OCI-LY7 (cell line): ENCODE results near the gene GJA1. TPM values are rescaled to one million over a fixed set of nuclear protein-coding genes. Genes with fewer than 3 reads are reported as not detected.

Experiments
- BruUV-seq: library from RNA; stranded (reverse); fragments of 400-500 nt; replicated peaks from 2 replicates; lab custom pipeline; 2021; lab: Mats Ljungman, UMichigan
- CTCF ChIA-PET: fragments of 300-600 bp; sonication (Branson Sonifier 250); formaldehyde crosslinking; loops from one replicate; lab custom pipeline; 2022; ENCODE audit warnings: antibody characterized with exemption; ENCODE audit not compliant: unreplicated experiment; lab: Charles Lee
- POLR2A ChIA-PET: fragments of 300-600 bp; sonication (Branson Sonifier 250); formaldehyde crosslinking; loops from one replicate; lab custom pipeline; 2022; ENCODE audit warnings: antibody characterized with exemption; lab: Charles Lee
- DNase-seq: peaks from one replicate; pipeline ENCODE4 v3.0.0-alpha.2; 2015; ENCODE audit warnings: low spot score
- H2AFZ ChIP-seq: fragments of 200-600 bp; sonication (generic), shearing (Covaris generic); 2 replicates; pipeline ENCODE4 v1.6.1; 2014; ENCODE audit warnings: mild to moderate bottlenecking, antibody characterized with exemption, low read length, moderate library complexity
- H3K27ac ChIP-seq: fragments of 200-600 bp; sonication (generic); 2 replicates; pipeline ENCODE4 v1.5.1; 2014; ENCODE audit warnings: mixed run types, low read depth, mild to moderate bottlenecking, moderate library complexity, low read length, inconsistent platforms; ENCODE audit not compliant: poor library complexity, severe bottlenecking
- H3K36me3 ChIP-seq: fragments of 200-600 bp; sonication (generic); 2 replicates; pipeline ENCODE4 v1.6.1; 2014; ENCODE audit warnings: mild to moderate bottlenecking, antibody characterized with exemption, low read length, moderate library complexity, mixed read lengths; ENCODE audit not compliant: insufficient read depth
- H3K4me1 ChIP-seq: fragments of 200-600 bp; sonication (generic); 2 replicates; pipeline ENCODE4 v1.5.1; 2014; ENCODE audit warnings: mild to moderate bottlenecking, low read length; ENCODE audit not compliant: insufficient read depth, poor library complexity, severe bottlenecking
- H3K4me2 ChIP-seq: fragments of 200-600 bp; sonication (generic); 2 replicates; pipeline ENCODE4 v1.6.1; 2014; ENCODE audit warnings: mild to moderate bottlenecking, low read length
- H3K4me3 ChIP-seq: fragments of 200-600 bp; sonication (generic); 2 replicates; pipeline ENCODE4 v1.5.1; 2014; ENCODE audit warnings: mild to moderate bottlenecking, low read depth, low read length; ENCODE audit not compliant: poor library complexity, severe bottlenecking
- H3K79me2 ChIP-seq: fragments of 200-600 bp; sonication (generic); 2 replicates; pipeline ENCODE4 v1.6.1; 2016; ENCODE audit warnings: low read depth, mild to moderate bottlenecking, low read length, moderate library complexity, mixed read lengths; ENCODE audit not compliant: insufficient read depth
- H3K9me2 ChIP-seq: fragments of 200-600 bp; sonication (generic); 2 replicates; pipeline ENCODE4 v1.6.1; 2016; ENCODE audit warnings: mild to moderate bottlenecking, low read length, mixed read lengths; ENCODE audit not compliant: insufficient read depth
- H3K9me3 ChIP-seq: fragments of 200-600 bp; sonication (generic); 2 replicates; pipeline ENCODE4 v1.6.1; 2014; ENCODE audit warnings: mild to moderate bottlenecking, mixed run types, low read length, mixed read lengths
- H4K20me1 ChIP-seq: fragments of 200-600 bp; sonication (generic); 2 replicates; pipeline ENCODE4 v1.6.1; 2014; ENCODE audit warnings: mild to moderate bottlenecking, antibody characterized with exemption, low read length, moderate library complexity, mixed read lengths; ENCODE audit not compliant: insufficient read depth
- EZH2phosphoT487 ChIP-seq: fragments of 200-600 bp; sonication (generic); IDR thresholded peaks from 2 replicates; pipeline ENCODE4 v1.6.1; 2018; ENCODE audit warnings: low read depth, borderline replicate concordance, mild to moderate bottlenecking, mixed run types, antibody characterized with exemption, low read length, moderate library complexity, mixed read lengths
- intact Hi-C: fragments of 100-400 bp; cut with micrococcal nuclease; formaldehyde crosslinking; loops from one replicate; pipeline ENCODE4 v1.10.0; 2022; ENCODE audit not compliant: unreplicated experiment
- total RNA-seq, 2 experiments: library from RNA; depleted of rRNA in 1 of 2; stranded (reverse); fragments of >200 nt in 1 of 2; shearing (Covaris generic) in 1 of 2; gene quantifications; 2 replicates each; pipeline ENCODE4 v1.2.3, GENCODE V29; 2014 to 2022
- TF ChIP-seq, protein P1 (sequence below): fragments of 200-600 bp; sonication (generic); conservative IDR thresholded peaks from 2 replicates; pipeline ENCODE4 v1.5.1; 2014; ENCODE audit warnings: mild to moderate bottlenecking, antibody characterized with exemption, low read length, moderate library complexity, mixed read lengths

The GJA1 gene
- total RNA-seq, 2 experiments from 2014 or later: not detected

DNA sequence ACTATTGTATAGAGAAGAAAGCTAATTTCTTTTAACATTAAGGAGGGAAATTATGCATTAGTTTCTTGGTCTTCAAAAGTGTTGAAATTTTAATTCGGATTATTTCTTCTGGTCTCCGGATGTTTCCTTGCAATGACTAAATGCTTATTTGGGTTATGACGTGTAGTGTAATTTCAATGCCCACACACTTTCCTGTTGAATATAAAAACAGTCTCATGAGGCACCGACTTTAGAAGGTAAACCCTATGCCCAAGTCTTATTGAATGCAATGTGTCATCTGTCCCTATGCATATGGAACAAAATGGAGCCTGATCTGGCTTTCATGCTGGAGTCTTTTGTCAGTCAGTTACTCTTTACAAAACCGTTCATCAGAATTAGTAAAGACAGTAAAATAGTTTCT is 17.7 kb downstream of the GJA1 start:
- Histone ChIP-seq H3K27ac (no peak overlapping the region), H3K9me2 (no peaks in the 10 kb centered on the region), H3K4me3 (no peak overlapping the region), H3K4me2 (no peak overlapping the region), H3K4me1 (no peaks in the 10 kb centered on the region), H3K79me2 (no peaks in the 10 kb centered on the region), H3K36me3 (no peaks in the 10 kb centered on the region), H4K20me1 (no peaks in the 10 kb centered on the region), H2AFZ (no peak overlapping the region), H3K9me3 (no peaks in the 10 kb centered on the region)
- no TSS peak for BruUV-seq
- intact Hi-C loops: no loop called here
- CTCF ChIA-PET: no interaction called here
- TF ChIP-seq, protein P1, sequence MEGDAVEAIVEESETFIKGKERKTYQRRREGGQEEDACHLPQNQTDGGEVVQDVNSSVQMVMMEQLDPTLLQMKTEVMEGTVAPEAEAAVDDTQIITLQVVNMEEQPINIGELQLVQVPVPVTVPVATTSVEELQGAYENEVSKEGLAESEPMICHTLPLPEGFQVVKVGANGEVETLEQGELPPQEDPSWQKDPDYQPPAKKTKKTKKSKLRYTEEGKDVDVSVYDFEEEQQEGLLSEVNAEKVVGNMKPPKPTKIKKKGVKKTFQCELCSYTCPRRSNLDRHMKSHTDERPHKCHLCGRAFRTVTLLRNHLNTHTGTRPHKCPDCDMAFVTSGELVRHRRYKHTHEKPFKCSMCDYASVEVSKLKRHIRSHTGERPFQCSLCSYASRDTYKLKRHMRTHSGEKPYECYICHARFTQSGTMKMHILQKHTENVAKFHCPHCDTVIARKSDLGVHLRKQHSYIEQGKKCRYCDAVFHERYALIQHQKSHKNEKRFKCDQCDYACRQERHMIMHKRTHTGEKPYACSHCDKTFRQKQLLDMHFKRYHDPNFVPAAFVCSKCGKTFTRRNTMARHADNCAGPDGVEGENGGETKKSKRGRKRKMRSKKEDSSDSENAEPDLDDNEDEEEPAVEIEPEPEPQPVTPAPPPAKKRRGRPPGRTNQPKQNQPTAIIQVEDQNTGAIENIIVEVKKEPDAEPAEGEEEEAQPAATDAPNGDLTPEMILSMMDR: no peak
- no peak for TF ChIP-seq EZH2phosphoT487
- POLR2A ChIA-PET: interaction anchor here (0.6 to 0.7 kb wide), 3 partner anchors 9 to 648 kb away, joined by 3 to 5 read pairs (median 3); no protein-coding TSS in a partner anchor
- no peak for DNase-seq

DNA sequence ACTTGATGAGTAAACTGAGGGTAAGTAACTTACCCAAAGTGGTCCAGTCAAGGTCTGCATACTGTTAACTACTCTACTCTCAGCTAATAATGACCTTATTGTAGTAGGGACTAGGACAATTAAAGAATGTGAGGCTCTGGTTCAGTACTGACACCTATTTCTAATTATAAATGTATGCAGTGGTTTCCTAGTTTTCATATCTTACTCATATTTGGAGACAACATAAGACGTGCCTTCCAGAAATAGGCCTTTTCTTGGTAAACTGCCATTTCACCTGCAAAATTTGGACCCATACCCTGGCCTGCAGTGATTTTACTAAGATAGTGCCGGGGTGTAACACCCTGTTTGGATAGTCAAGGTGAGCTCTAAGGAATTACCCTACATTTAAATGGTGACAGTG is 24.7 kb downstream of the GJA1 start:
- DNase-seq: no peak
- H3K4me2 ChIP-seq: no peak overlapping the region
- CTCF ChIA-PET: no interaction called here
- intact Hi-C loops: no loop called here
- BruUV-seq: no TSS peak
- H3K79me2 ChIP-seq: no peaks in the 10 kb centered on the region
- no peak overlapping the region for H2AFZ ChIP-seq
- H3K9me3 ChIP-seq: no peaks in the 10 kb centered on the region
- TF ChIP-seq, protein P1: no peak
- TF ChIP-seq EZH2phosphoT487: no peak
- no peak overlapping the region for H3K4me3 ChIP-seq
- POLR2A ChIA-PET: no interaction called here
- no peaks in the 10 kb centered on the region for H3K36me3 ChIP-seq
- no peaks in the 10 kb centered on the region for H4K20me1 ChIP-seq
- H3K27ac ChIP-seq: no peak overlapping the region
- H3K9me2 ChIP-seq: no peaks in the 10 kb centered on the region
- H3K4me1 ChIP-seq: no peaks in the 10 kb centered on the region

DNA sequence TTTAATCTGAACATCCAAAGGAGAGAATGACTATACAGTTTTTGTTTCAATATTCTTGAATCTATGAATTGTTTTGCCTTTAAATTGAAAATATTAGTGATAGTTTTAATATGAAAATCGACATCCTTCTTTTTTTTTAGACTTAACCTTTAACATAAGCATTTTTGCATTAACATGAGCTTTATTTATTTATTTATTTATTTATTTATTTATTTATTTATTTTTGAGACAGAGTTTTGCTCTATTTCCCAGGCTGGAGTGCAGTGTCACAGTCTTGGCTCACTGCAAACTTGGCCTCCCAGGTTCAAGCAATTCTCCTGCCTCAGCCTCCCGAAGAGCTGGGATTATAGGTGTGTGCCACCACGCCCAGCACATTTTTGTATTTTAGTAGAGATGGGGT is 27.6 kb downstream of the GJA1 start:
- Histone ChIP-seq H3K4me1 (no peaks in the 10 kb centered on the region), H3K79me2 (no peaks in the 10 kb centered on the region), H3K9me2 (no peaks in the 10 kb centered on the region), H3K4me2 (no peak overlapping the region), H3K36me3 (no peaks in the 10 kb centered on the region), H4K20me1 (no peaks in the 10 kb centered on the region), H2AFZ (no peak overlapping the region), H3K9me3 (no peaks in the 10 kb centered on the region), H3K27ac (no peak overlapping the region), H3K4me3 (no peak overlapping the region)
- no peak for DNase-seq
- BruUV-seq: no TSS peak
- ChIA-PET CTCF (no interaction called here), POLR2A (interaction anchor here (0.6 to 0.8 kb wide), 2 partner anchors 32 to 584 kb away, joined by 3 to 4 read pairs; no protein-coding TSS in a partner anchor)
- TF ChIP-seq, protein P1: no peak
- no peak for TF ChIP-seq EZH2phosphoT487
- intact Hi-C loops: no loop called here
